Retinal pigment epithelial cell (primary cell): ENCODE measurements around the gene ACD.
"Not testable (repeated sequence)": the region's sequence is repeated elsewhere in the genome, so short reads cannot be mapped to it uniquely, and the experiment has no call there.

Experiments
- DNase-seq: peaks from one replicate; pipeline ENCODE4 v3.0.0-alpha.2; 2010; ENCODE audit warnings: low read depth
- H3K4me3 ChIP-seq: 2 replicates; pipeline ENCODE4 v1.5.1; 2011; ENCODE audit warnings: mild to moderate bottlenecking, low read length, control low read depth, moderate library complexity
- CTCF ChIP-seq: conservative IDR thresholded peaks from 2 replicates; pipeline ENCODE4 v1.5.1; 2011; ENCODE audit warnings: low read depth, low read length, control low read depth, inconsistent platforms

The ACD gene

GRCh38 chr16:67702130-67702529, 42.1 kb upstream of the ACD start:
- no peak overlapping the region for H3K4me3 ChIP-seq
- DNase-seq: no peak
- no peak for TF ChIP-seq CTCF

- no peak for TF ChIP-seq CTCF
- DNase-seq: no peak
- no peak overlapping the region for H3K4me3 ChIP-seq
Observed at GRCh38 chr16:67701420-67701819, 41.4 kb upstream of the ACD start.

GRCh38 chr16:67699265-67699664, 39.2 kb upstream of the ACD start:
- no peak for TF ChIP-seq CTCF
- no peak for DNase-seq
- H3K4me3 ChIP-seq: no peak overlapping the region

GRCh38 chr16:67697422-67698185, 37.5 kb upstream of the ACD start:
- no peak for TF ChIP-seq CTCF
- no peak overlapping the region for H3K4me3 ChIP-seq
- DNase-seq: no peak

GRCh38 chr16:67694611-67695010, 34.6 kb upstream of the ACD start:
- DNase-seq: no peak
- no peak for TF ChIP-seq CTCF
- no peak overlapping the region for H3K4me3 ChIP-seq

- H3K4me3 ChIP-seq, DNase-seq: not testable (repeated sequence)
Observed at GRCh38 chr16:67693517-67694285, 33.6 kb upstream of the ACD start.

GRCh38 chr16:67685388-67686112, 25.5 kb upstream of the ACD start:
- no peak overlapping the region for H3K4me3 ChIP-seq
- no peak for DNase-seq
- TF ChIP-seq CTCF: no peak
